ENCODE results near the gene HLA-B. TPM values are rescaled to one million over a fixed set of nuclear protein-coding genes. Genes with fewer than 3 reads are reported as not detected.

HLA-B gene
- polyA plus RNA-seq, 3 donors, result 5,055 to 6,999 (median 6,126) TPM

DNA sequence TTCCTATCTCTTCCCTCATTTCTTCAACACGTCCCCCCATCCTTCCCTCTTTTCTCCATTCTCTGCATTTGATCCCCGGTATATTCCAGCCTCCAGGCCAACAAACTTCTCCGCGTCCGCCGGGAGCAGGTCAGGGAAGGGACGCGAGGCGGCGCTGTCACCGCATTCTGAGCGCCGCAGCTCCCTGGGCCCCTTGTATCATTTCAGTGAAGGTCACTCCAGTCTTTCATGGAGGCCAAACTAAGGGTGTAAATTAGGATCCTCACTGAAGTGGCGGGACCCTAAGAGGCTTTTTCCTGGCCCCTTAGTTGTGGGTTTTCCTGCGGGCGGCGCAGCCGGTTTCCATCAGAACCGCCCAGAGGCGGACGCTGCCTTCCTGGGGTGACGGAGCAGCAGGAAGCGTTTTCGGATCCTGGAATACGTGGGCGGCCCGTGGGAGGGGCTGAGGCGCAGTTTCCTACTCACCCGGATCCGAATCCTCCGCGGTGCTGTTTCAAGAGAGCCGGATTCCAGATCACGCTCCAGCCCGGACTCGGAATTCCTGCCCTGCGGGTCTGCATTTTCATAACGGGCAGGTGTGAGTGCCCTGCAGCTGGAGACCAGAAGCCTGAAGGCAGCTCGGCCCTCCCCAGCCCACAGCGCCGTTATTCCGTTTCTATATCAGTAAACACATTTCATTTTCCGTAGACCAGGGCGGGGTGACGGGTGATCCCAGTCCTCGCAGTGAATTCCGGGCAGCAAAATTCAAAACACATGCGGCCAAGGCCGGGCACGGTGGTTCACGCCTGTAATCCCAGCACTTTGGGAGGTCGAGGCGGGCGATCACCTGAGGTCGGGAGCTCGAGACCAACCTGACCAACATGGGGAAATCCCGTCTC, 42.8 kb upstream of the HLA-B start:
- H3K4me1 ChIP-seq (ENCODE audit: control insufficient read depth in 1 of 2, insufficient read depth in 2 of 2, low read length in 2 of 2), result peaks cover 45 to 61% of the 10 kb centered on the region in 2 donors
- Mint-ChIP-seq H3K4me1 (peaks cover 60% of the 10 kb centered on the region), H3K9me3 (peaks cover 0 to 2% (median 0%) of the 10 kb centered on the region in 7 donors), H3K4me3 (peak overlapping the region; percentile 97 to 98), H3K27ac (peak overlapping the region; percentile 95 to 99 (median 98)), H3K36me3 (peaks cover 5 to 15% of the 10 kb centered on the region in 2 donors), H3K27me3 (ENCODE audit: low read depth in 3 of 3) (peaks cover 0 to 5% (median 3%) of the 10 kb centered on the region in 3 donors)
- peak overlapping the region; percentile 71 to 98 (median 93) for H3K4me3 ChIP-seq (replicated peaks in 1 of 3; ENCODE audit: low read depth in 2 of 3, low read length in 3 of 3)
- TF ChIP-seq, protein P1, sequence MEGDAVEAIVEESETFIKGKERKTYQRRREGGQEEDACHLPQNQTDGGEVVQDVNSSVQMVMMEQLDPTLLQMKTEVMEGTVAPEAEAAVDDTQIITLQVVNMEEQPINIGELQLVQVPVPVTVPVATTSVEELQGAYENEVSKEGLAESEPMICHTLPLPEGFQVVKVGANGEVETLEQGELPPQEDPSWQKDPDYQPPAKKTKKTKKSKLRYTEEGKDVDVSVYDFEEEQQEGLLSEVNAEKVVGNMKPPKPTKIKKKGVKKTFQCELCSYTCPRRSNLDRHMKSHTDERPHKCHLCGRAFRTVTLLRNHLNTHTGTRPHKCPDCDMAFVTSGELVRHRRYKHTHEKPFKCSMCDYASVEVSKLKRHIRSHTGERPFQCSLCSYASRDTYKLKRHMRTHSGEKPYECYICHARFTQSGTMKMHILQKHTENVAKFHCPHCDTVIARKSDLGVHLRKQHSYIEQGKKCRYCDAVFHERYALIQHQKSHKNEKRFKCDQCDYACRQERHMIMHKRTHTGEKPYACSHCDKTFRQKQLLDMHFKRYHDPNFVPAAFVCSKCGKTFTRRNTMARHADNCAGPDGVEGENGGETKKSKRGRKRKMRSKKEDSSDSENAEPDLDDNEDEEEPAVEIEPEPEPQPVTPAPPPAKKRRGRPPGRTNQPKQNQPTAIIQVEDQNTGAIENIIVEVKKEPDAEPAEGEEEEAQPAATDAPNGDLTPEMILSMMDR (IDR thresholded peaks at IDR 0.05), result peak; percentile 95
- H3K4me2 ChIP-seq (replicated peaks; ENCODE audit: extremely low read depth, low read length, poor library complexity, severe bottlenecking), result peak overlapping the region; percentile 82
- peaks cover 3% of the 10 kb centered on the region in 2 donors for H3K36me3 ChIP-seq (replicated peaks in 1 of 2; ENCODE audit: control insufficient read depth in 1 of 2, insufficient read depth in 2 of 2, low read length in 2 of 2)
- H3K79me2 ChIP-seq (ENCODE audit: insufficient read depth, low read length), result peaks cover 70% of the 10 kb centered on the region
- no peaks in the 10 kb centered on the region for H3K27me3 ChIP-seq (ENCODE audit: control insufficient read depth in 2 of 2, insufficient read depth in 2 of 2, low read length in 2 of 2)
- peak overlapping the region; percentile 99 for H2AFZ ChIP-seq (ENCODE audit: insufficient read depth, low read depth, low read length, poor library complexity, severe bottlenecking)
- H4K20me1 ChIP-seq (ENCODE audit: insufficient read depth, low read length), result peaks cover 26% of the 10 kb centered on the region
- peak overlapping the region; percentile 88 to 90 for H3K27ac ChIP-seq (ENCODE audit: low read depth in 1 of 2, low read length in 2 of 2)
- intact Hi-C loops (cut with micrococcal nuclease), result loop anchor here in 1 of 2 donors (2.0 kb wide), 1 partner anchor 41 kb away; no protein-coding TSS in a partner anchor
- 0% methylated on average over 51 of the region's 57 CpGs for WGBS (ENCODE audit: insufficient coverage)
- DNase-seq, result peak; percentile 61 to 70 (median 69)
- no peaks in the 10 kb centered on the region for H3K9me3 ChIP-seq (replicated peaks in 1 of 2; ENCODE audit: control insufficient read depth in 1 of 2, insufficient read depth in 1 of 2, low read length in 2 of 2)
- peak overlapping the region; percentile 75 for H3K9ac ChIP-seq (ENCODE audit: insufficient read depth, low read length, poor library complexity, severe bottlenecking)

DNA sequence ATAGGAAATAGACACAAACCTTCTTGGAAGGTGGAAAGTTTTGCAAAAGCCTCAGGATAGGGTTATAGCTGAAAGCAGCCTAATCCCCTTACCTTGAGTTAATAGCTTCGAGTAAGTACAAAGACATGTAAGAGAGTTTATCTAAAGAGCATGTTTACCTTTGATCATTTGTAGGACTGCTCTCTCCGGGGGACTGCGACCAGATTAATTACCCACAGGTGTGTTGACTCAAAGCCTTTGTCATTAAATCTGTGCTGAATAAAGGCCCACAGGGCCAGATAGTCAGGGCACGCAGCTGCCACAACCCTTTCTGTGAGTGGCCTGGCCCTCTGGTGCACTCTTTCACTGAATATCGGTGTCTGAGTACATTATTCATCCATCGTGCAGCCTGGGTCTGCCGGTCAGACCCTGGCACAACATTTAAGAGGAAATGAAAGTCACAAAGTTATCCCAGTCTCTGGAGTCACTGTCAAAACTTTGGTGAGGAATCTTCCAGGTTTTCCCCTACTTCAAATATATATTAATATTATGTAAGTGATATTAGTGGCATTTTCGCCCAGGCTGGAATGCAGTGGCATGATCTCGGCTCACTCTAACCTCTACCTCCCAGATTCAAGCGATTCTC, 41.0 kb upstream of the HLA-B start:
- H3K4me1 Mint-ChIP-seq, result peaks cover 48% of the 10 kb centered on the region
- Histone ChIP-seq H3K9ac (ENCODE audit: insufficient read depth, low read length, poor library complexity, severe bottlenecking) (no peak overlapping the region), H3K27me3 (ENCODE audit: control insufficient read depth in 2 of 2, insufficient read depth in 2 of 2, low read length in 2 of 2) (no peaks in the 10 kb centered on the region), H2AFZ (ENCODE audit: insufficient read depth, low read depth, low read length, poor library complexity, severe bottlenecking) (no peak overlapping the region), H3K4me3 (replicated peaks in 1 of 3; ENCODE audit: low read depth in 2 of 3, low read length in 3 of 3) (no peak overlapping the region), H3K9me3 (replicated peaks in 1 of 2; ENCODE audit: control insufficient read depth in 1 of 2, insufficient read depth in 1 of 2, low read length in 2 of 2) (no peaks in the 10 kb centered on the region), H3K27ac (ENCODE audit: low read depth in 1 of 2, low read length in 2 of 2) (no peak overlapping the region), H3K4me1 (ENCODE audit: control insufficient read depth in 1 of 2, insufficient read depth in 2 of 2, low read length in 2 of 2) (peaks cover 34 to 44% of the 10 kb centered on the region in 2 donors), H4K20me1 (ENCODE audit: insufficient read depth, low read length) (peaks cover 9% of the 10 kb centered on the region), H3K4me2 (replicated peaks; ENCODE audit: extremely low read depth, low read length, poor library complexity, severe bottlenecking) (no peak overlapping the region), H3K79me2 (ENCODE audit: insufficient read depth, low read length) (peaks cover 56% of the 10 kb centered on the region), H3K36me3 (replicated peaks in 1 of 2; ENCODE audit: control insufficient read depth in 1 of 2, insufficient read depth in 2 of 2, low read length in 2 of 2) (peaks cover 13 to 17% of the 10 kb centered on the region in 2 donors)
- intact Hi-C loops (cut with micrococcal nuclease), result loop anchor here (2.0 kb wide), 1 partner anchor 43 kb away; no protein-coding TSS in a partner anchor
- H3K4me3 Mint-ChIP-seq, result no peak overlapping the region
- peaks cover 0 to 5% (median 2%) of the 10 kb centered on the region in 3 donors for H3K27me3 Mint-ChIP-seq (ENCODE audit: low read depth in 3 of 3)
- no peak for DNase-seq
- H3K27ac Mint-ChIP-seq, result peak overlapping the region in 1 of 7 donors; percentile 10
- TF ChIP-seq, protein P1 (IDR thresholded peaks at IDR 0.05), result no peak
- H3K9me3 Mint-ChIP-seq, result no peaks in the 10 kb centered on the region
- 90% methylated on average over 4 of the region's 10 CpGs for WGBS (ENCODE audit: insufficient coverage)
- peaks cover 18 to 28% of the 10 kb centered on the region in 2 donors for H3K36me3 Mint-ChIP-seq
